ENCODE measurements around the gene SEL1L3. TPM values are rescaled to one million over a fixed set of nuclear protein-coding genes. Genes with fewer than 3 reads are reported as not detected.
A peak's percentile ranks its signal among the peaks of the same experiment; 100 is the strongest.

The SEL1L3 gene
- total and polyA plus RNA-seq, 2 donors (not counting 1 experiment from before 2014, with no cell fraction given) = 120 to 280 TPM

- Histone ChIP-seq H3K9ac (ENCODE audit: low read length) (no peak overlapping the region), H3K9me3 (ENCODE audit: control extremely low read depth in 1 of 3, control insufficient read depth in 2 of 3, insufficient read depth in 1 of 3, low read length in 2 of 3) (peaks cover 0 to 4% (median 2%) of the 10 kb centered on the region in 3 donors), H3K4me2 (replicated peaks; ENCODE audit: low read depth, low read length, poor library complexity, severe bottlenecking) (peak overlapping the region; percentile 67), H3K27me3 (replicated peaks in 1 of 4; ENCODE audit: control extremely low read depth in 1 of 4, control insufficient read depth in 3 of 4, insufficient read depth in 4 of 4, low read length in 3 of 4) (no peaks in the 10 kb centered on the region), H3K27ac (ENCODE audit: low read length in 2 of 2) (peak overlapping the region; percentile 61 to 85), H4K20me1 (ENCODE audit: control insufficient read depth, insufficient read depth, low read length, poor library complexity, severe bottlenecking) (no peaks in the 10 kb centered on the region), H3K4me1 (ENCODE audit: control insufficient read depth in 2 of 2, insufficient read depth in 2 of 2, low read length in 2 of 2) (peaks cover 36 to 43% of the 10 kb centered on the region in 2 donors), H3K79me2 (ENCODE audit: control insufficient read depth, insufficient read depth, low read length) (peaks cover 6% of the 10 kb centered on the region), H3K36me3 (replicated peaks in 1 of 2; ENCODE audit: control extremely low read depth in 1 of 2, control insufficient read depth in 1 of 2, extremely low read depth in 1 of 2, insufficient read depth in 2 of 2, low read length in 1 of 2) (no peaks in the 10 kb centered on the region), H2AFZ (ENCODE audit: insufficient read depth, low read depth, low read length, poor library complexity, severe bottlenecking) (peak overlapping the region; percentile 63), H3K4me3 (ENCODE audit: control extremely low read depth in 1 of 5, extremely low read depth in 1 of 5, insufficient read depth in 1 of 5, low read depth in 2 of 5, low read length in 4 of 5) (no peak overlapping the region)
- Mint-ChIP-seq H3K27me3 (no peaks in the 10 kb centered on the region), H3K4me3 (peak overlapping the region; percentile 62), H3K4me1 (peaks cover 54% of the 10 kb centered on the region), H3K27ac (peak overlapping the region; percentile 91), H3K9me3 (ENCODE audit: insufficient read depth) (no peaks in the 10 kb centered on the region)
- POLR2A ChIA-PET = interaction anchor here (1.1 to 1.9 kb wide), 2 partner anchors 9 to 45 kb away, joined by 5 to 10 read pairs; partner anchors contain the start of gene SMIM20
- 100% methylated on average over 2 of the region's 3 CpGs for WGBS (ENCODE audit: insufficient coverage)
- intact Hi-C loops (cut with micrococcal nuclease) = loop anchor here (1.0 kb wide), 1 partner anchor 9 kb away; no protein-coding TSS in a partner anchor
- CTCF ChIA-PET = interaction anchor here (0.7 to 4.2 kb wide), 8 partner anchors 8 to 83 kb away, joined by 3 to 13 read pairs (median 4); no protein-coding TSS in a partner anchor
- ATAC-seq (ENCODE audit: low read depth) = peak; percentile 59
- DNase-seq = no peak
- TF ChIP-seq, protein P1, sequence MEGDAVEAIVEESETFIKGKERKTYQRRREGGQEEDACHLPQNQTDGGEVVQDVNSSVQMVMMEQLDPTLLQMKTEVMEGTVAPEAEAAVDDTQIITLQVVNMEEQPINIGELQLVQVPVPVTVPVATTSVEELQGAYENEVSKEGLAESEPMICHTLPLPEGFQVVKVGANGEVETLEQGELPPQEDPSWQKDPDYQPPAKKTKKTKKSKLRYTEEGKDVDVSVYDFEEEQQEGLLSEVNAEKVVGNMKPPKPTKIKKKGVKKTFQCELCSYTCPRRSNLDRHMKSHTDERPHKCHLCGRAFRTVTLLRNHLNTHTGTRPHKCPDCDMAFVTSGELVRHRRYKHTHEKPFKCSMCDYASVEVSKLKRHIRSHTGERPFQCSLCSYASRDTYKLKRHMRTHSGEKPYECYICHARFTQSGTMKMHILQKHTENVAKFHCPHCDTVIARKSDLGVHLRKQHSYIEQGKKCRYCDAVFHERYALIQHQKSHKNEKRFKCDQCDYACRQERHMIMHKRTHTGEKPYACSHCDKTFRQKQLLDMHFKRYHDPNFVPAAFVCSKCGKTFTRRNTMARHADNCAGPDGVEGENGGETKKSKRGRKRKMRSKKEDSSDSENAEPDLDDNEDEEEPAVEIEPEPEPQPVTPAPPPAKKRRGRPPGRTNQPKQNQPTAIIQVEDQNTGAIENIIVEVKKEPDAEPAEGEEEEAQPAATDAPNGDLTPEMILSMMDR (IDR thresholded peaks at IDR 0.05) = no peak
- TF ChIP-seq EZH2 (IDR thresholded peaks at IDR 0.05; ENCODE audit: borderline replicate concordance, insufficient read depth, low read depth, low read length, poor library complexity, severe bottlenecking) = no peak
Measured at GRCh38 chr4:25904748-25905082, 41.9 kb upstream of the SEL1L3 start.
